Measurements from ENCODE around the gene IL1RAPL2.

GRCh38 chrX:105006996-105007395, 441.0 kb downstream of the IL1RAPL2 start:
- TF ChIP-seq, protein P1, sequence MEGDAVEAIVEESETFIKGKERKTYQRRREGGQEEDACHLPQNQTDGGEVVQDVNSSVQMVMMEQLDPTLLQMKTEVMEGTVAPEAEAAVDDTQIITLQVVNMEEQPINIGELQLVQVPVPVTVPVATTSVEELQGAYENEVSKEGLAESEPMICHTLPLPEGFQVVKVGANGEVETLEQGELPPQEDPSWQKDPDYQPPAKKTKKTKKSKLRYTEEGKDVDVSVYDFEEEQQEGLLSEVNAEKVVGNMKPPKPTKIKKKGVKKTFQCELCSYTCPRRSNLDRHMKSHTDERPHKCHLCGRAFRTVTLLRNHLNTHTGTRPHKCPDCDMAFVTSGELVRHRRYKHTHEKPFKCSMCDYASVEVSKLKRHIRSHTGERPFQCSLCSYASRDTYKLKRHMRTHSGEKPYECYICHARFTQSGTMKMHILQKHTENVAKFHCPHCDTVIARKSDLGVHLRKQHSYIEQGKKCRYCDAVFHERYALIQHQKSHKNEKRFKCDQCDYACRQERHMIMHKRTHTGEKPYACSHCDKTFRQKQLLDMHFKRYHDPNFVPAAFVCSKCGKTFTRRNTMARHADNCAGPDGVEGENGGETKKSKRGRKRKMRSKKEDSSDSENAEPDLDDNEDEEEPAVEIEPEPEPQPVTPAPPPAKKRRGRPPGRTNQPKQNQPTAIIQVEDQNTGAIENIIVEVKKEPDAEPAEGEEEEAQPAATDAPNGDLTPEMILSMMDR (IDR thresholded peaks at IDR 0.05) = no peak
- TF ChIP-seq POLR2A (IDR thresholded peaks at IDR 0.05) = no peak

Data from right lobe of liver (tissue), 4 donors.